KMS-11 (cell line): ENCODE results near the gene PLEKHG1.

ENCODE experiments used
- H2AFZ ChIP-seq: fragments of 200-600 bp; sonication (generic); 2 replicates; pipeline ENCODE4 v1.6.1; 2016; ENCODE audit warnings: antibody characterized with exemption, mixed run types, low read depth
- H3K27ac ChIP-seq: fragments of 200-600 bp; sonication (generic); 2 replicates; pipeline ENCODE4 v1.6.1; 2016; ENCODE audit warnings: mild to moderate bottlenecking, mixed run types
- H3K27me3 ChIP-seq: fragments of 200-600 bp; sonication (generic); 2 replicates; pipeline ENCODE4 v1.6.1; 2017; ENCODE audit warnings: mild to moderate bottlenecking, low read depth, mixed run types, moderate library complexity; ENCODE audit not compliant: insufficient read depth
- H3K36me3 ChIP-seq: fragments of 200-600 bp; sonication (generic); 2 replicates; pipeline ENCODE4 v1.6.1; 2017; ENCODE audit warnings: mild to moderate bottlenecking, mixed run types; ENCODE audit not compliant: insufficient read depth
- H3K4me1 ChIP-seq: fragments of 200-600 bp; sonication (generic); 2 replicates; pipeline ENCODE4 v1.6.1; 2016; ENCODE audit warnings: mild to moderate bottlenecking, low read depth, mixed run types; ENCODE audit not compliant: poor library complexity, severe bottlenecking
- H3K4me2 ChIP-seq: fragments of 200-600 bp; sonication (generic); 2 replicates; pipeline ENCODE4 v1.7.0; 2016; ENCODE audit warnings: mild to moderate bottlenecking, mixed run types
- H3K4me3 ChIP-seq: fragments of 200-600 bp; sonication (generic); IDR thresholded peaks from 2 replicates; pipeline ENCODE4 v1.6.1; 2017; ENCODE audit warnings: low read depth, low read length, mixed read lengths; ENCODE audit not compliant: insufficient read depth
- H3K79me2 ChIP-seq: fragments of 200-600 bp; sonication (generic); 2 replicates; pipeline ENCODE4 v1.6.1; 2016; ENCODE audit warnings: low read depth, mixed run types; ENCODE audit not compliant: insufficient read depth
- H3K9ac ChIP-seq: fragments of 200-600 bp; sonication (generic); 2 replicates; pipeline ENCODE4 v1.6.1; 2016; ENCODE audit warnings: mild to moderate bottlenecking, mixed run types
- H4K20me1 ChIP-seq: fragments of 200-600 bp; sonication (generic); 2 replicates; pipeline ENCODE4 v1.6.1; 2016; ENCODE audit warnings: mild to moderate bottlenecking, mixed run types; ENCODE audit not compliant: insufficient read depth
- CTCF ChIP-seq: fragments of 200-600 bp; sonication (generic); conservative IDR thresholded peaks from 2 replicates; pipeline ENCODE4 v1.6.1; 2017; ENCODE audit warnings: low read depth, mild to moderate bottlenecking, antibody characterized with exemption, low read length, moderate library complexity, mixed read lengths

PLEKHG1 gene

GRCh38 chr6:150605333-150605732, 5.6 kb downstream of the PLEKHG1 start:
- Histone ChIP-seq H3K79me2 (no peaks in the 10 kb centered on the region), H2AFZ (no peak overlapping the region), H3K4me1 (peaks cover 6% of the 10 kb centered on the region), H3K36me3 (no peaks in the 10 kb centered on the region), H3K4me3 (no peak overlapping the region), H4K20me1 (no peaks in the 10 kb centered on the region), H3K27ac (no peak overlapping the region), H3K9ac (no peak overlapping the region), H3K27me3 (no peaks in the 10 kb centered on the region), H3K4me2 (no peak overlapping the region)
- TF ChIP-seq CTCF = no peak

- Histone ChIP-seq H3K36me3 (no peaks in the 10 kb centered on the region), H3K4me1 (peaks cover 4% of the 10 kb centered on the region), H3K79me2 (no peaks in the 10 kb centered on the region), H3K4me3 (no peak overlapping the region), H3K27me3 (no peaks in the 10 kb centered on the region), H3K9ac (no peak overlapping the region), H3K27ac (no peak overlapping the region), H3K4me2 (no peak overlapping the region), H4K20me1 (no peaks in the 10 kb centered on the region), H2AFZ (no peak overlapping the region)
- TF ChIP-seq CTCF = no peak
These were observed 6.5 kb downstream of the PLEKHG1 start for GRCh38 chr6:150606168-150606591.

GRCh38 chr6:150606647-150607328, 7.1 kb downstream of the PLEKHG1 start:
- no peak for TF ChIP-seq CTCF
- H3K4me2 ChIP-seq = no peak overlapping the region
- no peaks in the 10 kb centered on the region for H3K79me2 ChIP-seq
- H3K27me3 ChIP-seq = no peaks in the 10 kb centered on the region
- no peaks in the 10 kb centered on the region for H3K4me1 ChIP-seq
- no peak overlapping the region for H3K9ac ChIP-seq
- no peak overlapping the region for H2AFZ ChIP-seq
- H4K20me1 ChIP-seq = no peaks in the 10 kb centered on the region
- H3K27ac ChIP-seq = no peak overlapping the region
- H3K36me3 ChIP-seq = no peaks in the 10 kb centered on the region
- no peak overlapping the region for H3K4me3 ChIP-seq

GRCh38 chr6:150607329-150607650, 7.6 kb downstream of the PLEKHG1 start:
- Histone ChIP-seq H3K27me3 (no peaks in the 10 kb centered on the region), H3K4me2 (no peak overlapping the region), H4K20me1 (no peaks in the 10 kb centered on the region)

More at GRCh38 chr6:150607329-150607650, 7.6 kb downstream of the PLEKHG1 start:
- no peak overlapping the region for H3K27ac ChIP-seq
- TF ChIP-seq CTCF = no peak
- H3K79me2 ChIP-seq = no peaks in the 10 kb centered on the region
- H3K9ac ChIP-seq = no peak overlapping the region
- no peak overlapping the region for H3K4me3 ChIP-seq
- H3K4me1 ChIP-seq = no peaks in the 10 kb centered on the region
- no peaks in the 10 kb centered on the region for H3K36me3 ChIP-seq
- no peak overlapping the region for H2AFZ ChIP-seq
